ENCODE measurements around the gene NEK1. TPM values are rescaled to one million over a fixed set of nuclear protein-coding genes. Genes with fewer than 3 reads are reported as not detected.

Gene NEK1
- total and polyA plus RNA-seq, 7 donors: 3.0 to 8.8 (median 7.6) TPM

DNA sequence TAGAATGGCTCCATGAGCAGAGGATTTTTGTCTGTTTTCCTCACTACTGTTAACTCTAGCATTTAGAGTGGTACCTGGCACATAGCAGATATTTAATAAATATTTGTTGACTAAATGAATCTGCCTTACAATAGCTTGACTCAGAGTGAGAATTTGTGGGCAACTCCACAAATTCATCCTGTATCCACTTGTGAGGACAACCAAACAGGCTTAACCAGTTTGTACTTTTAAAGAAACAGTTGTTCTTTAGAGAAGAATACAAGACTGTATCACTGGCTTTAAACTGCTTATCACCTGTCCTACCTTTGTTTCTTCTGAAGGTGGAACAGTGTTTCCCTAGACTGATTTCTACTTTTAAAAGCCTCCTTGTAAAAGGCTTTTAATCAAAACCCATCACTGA, 200.3 kb downstream of the NEK1 start:
- no peak for DNase-seq
- H3K27me3 ChIP-seq (ENCODE audit: insufficient read depth in 3 of 3, low read length in 2 of 3): no peaks in the 10 kb centered on the region
- no peak for ATAC-seq
- H3K4me1 ChIP-seq: no peaks in the 10 kb centered on the region
- no peak overlapping the region for H3K4me3 ChIP-seq
- intact Hi-C loops (cut with DNase I): no loop called here
- H3K36me3 ChIP-seq (ENCODE audit: insufficient read depth in 1 of 2, low read depth in 1 of 2): no peaks in the 10 kb centered on the region
- TF ChIP-seq, protein P1, sequence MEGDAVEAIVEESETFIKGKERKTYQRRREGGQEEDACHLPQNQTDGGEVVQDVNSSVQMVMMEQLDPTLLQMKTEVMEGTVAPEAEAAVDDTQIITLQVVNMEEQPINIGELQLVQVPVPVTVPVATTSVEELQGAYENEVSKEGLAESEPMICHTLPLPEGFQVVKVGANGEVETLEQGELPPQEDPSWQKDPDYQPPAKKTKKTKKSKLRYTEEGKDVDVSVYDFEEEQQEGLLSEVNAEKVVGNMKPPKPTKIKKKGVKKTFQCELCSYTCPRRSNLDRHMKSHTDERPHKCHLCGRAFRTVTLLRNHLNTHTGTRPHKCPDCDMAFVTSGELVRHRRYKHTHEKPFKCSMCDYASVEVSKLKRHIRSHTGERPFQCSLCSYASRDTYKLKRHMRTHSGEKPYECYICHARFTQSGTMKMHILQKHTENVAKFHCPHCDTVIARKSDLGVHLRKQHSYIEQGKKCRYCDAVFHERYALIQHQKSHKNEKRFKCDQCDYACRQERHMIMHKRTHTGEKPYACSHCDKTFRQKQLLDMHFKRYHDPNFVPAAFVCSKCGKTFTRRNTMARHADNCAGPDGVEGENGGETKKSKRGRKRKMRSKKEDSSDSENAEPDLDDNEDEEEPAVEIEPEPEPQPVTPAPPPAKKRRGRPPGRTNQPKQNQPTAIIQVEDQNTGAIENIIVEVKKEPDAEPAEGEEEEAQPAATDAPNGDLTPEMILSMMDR (IDR thresholded peaks at IDR 0.05): no peak
- H3K9me3 ChIP-seq: no peaks in the 10 kb centered on the region
- no peak overlapping the region for H3K27ac ChIP-seq

DNA sequence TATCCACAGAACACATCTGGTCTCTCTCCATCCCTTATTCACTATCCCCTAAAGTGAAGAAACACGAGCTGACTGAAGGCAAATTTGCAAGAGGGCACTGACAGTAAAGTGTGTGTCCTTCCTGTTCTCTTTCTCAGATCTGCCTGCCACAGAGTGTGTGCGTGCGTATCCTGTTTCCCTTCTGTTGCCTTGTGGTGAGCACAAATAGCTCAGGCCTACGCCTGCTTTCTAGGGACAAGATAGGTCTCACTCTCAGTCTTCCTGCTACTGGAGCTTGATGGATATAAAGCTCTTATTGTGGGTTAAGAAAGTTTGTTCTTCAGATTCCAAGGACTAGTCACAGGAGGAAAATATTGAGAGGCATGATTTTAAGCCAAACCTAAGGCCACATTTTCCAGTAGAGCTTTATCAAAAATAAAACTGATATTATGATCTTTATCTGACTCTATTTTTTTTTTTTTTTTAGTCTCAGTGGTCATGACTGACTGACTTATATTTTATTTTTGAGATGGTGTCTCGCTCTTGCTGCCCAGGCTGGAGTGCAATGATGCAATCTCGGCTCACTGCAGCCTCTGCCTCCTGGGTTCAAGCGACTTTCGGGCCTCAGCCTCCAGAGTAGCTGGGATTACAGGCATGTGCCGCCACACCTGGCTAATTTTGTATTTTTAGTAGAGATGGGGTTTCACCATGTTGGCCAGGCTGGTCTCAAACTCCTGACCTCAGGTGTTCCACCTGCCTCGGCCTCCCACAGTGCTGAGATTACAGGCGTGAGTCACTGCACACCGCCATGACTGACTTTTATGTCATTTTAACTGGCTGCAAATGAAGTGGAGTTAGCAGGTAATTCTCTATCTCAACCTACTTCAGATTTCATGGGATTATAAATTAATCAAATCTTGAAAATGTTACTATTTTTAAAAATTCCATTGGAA, 201.3 kb downstream of the NEK1 start:
- H3K4me1 ChIP-seq: no peaks in the 10 kb centered on the region
- intact Hi-C loops (cut with DNase I): no loop called here
- H3K36me3 ChIP-seq (ENCODE audit: insufficient read depth in 1 of 2, low read depth in 1 of 2): no peaks in the 10 kb centered on the region
- no peaks in the 10 kb centered on the region for H3K27me3 ChIP-seq (ENCODE audit: insufficient read depth in 3 of 3, low read length in 2 of 3)
- H3K4me3 ChIP-seq: no peak overlapping the region
- ATAC-seq (peak; percentile 81 to 91 (median 88)), DNase-seq (no peak)
- WGBS, 3 donors: 70 to 80% (median 78%) methylated on average over 12 of the region's 12 CpGs
- H3K9me3 ChIP-seq: no peaks in the 10 kb centered on the region
- TF ChIP-seq, protein P1 (IDR thresholded peaks at IDR 0.05): no peak
- no peak overlapping the region for H3K27ac ChIP-seq

DNA sequence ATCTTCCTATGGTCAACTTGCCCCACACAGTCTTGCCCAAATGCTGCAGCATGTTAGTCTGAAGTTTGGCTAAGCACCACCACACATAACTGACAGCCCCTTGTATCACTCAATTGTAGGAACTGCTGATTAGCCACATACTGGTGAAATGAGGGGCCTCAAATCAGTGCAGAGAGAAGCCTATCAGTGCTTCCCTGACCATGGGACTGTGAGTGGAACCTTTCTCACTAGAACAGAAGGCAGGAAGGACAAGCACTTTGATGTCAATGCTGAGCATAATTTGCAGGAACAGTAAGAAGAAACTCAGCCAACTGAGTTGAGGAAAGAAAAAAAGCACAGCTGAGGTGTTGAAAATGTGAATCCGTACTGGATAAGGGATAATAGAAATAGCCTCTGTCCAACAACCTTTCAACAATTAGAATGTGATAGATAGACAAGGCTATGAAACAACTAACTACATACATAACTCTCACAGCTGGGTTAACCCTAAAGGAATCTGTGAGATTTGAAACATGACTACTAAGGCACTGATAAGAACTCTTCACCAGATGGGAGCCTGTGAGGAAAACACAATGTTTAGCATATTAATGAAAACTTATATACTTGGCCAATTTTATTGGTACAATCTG, 205.1 kb downstream of the NEK1 start:
- ATAC-seq: no peak
- DNase-seq: no peak
- intact Hi-C loops (cut with DNase I): no loop called here
- H3K27ac ChIP-seq: no peak overlapping the region
- TF ChIP-seq, protein P1 (IDR thresholded peaks at IDR 0.05): no peak
- H3K4me3 ChIP-seq: no peak overlapping the region
- H3K27me3 ChIP-seq (ENCODE audit: insufficient read depth in 3 of 3, low read length in 2 of 3): no peaks in the 10 kb centered on the region
- H3K9me3 ChIP-seq: no peaks in the 10 kb centered on the region
- no peaks in the 10 kb centered on the region for H3K4me1 ChIP-seq
- WGBS, 3 donors: 36 to 66% (median 63%) methylated on average over 1 of the region's 1 CpG
- H3K36me3 ChIP-seq (ENCODE audit: insufficient read depth in 1 of 2, low read depth in 1 of 2): no peaks in the 10 kb centered on the region

DNA sequence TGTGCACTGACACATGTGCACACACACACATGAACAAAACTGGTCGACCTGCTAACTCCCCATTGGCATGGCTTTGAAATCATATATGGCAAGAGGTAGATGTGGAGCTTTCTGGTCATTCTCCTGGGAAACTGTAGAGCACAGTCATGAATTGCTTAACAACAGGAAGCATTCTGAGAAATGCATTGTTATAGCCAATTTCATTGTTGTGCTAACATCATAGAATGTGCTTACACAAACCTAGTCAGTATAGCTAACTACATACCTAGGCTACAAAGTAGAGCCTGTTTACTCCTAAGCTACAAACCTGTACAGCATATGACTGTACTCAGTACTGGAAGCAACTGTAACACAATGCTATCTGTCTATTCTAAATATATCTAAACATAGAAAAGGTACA, 207.4 kb downstream of the NEK1 start:
- no peaks in the 10 kb centered on the region for H3K9me3 ChIP-seq
- intact Hi-C loops (cut with DNase I): no loop called here
- no peak overlapping the region for H3K27ac ChIP-seq
- ATAC-seq (no peak), DNase-seq (no peak)
- H3K4me1 ChIP-seq: no peaks in the 10 kb centered on the region
- H3K27me3 ChIP-seq (ENCODE audit: insufficient read depth in 3 of 3, low read length in 2 of 3): no peaks in the 10 kb centered on the region
- H3K36me3 ChIP-seq (ENCODE audit: insufficient read depth in 1 of 2, low read depth in 1 of 2): no peaks in the 10 kb centered on the region
- TF ChIP-seq, protein P1 (IDR thresholded peaks at IDR 0.05): no peak
- WGBS, 3 donors: 29 to 35% (median 33%) methylated on average over 1 of the region's 1 CpG
- no peak overlapping the region for H3K4me3 ChIP-seq

Measured in psoas muscle (tissue), 8 donors.